Endodermal cell (in vitro differentiated cells): Measurements from ENCODE around the gene PRDM2. TPM values are rescaled to one million over a fixed set of nuclear protein-coding genes. Genes with fewer than 3 reads are reported as not detected.

ENCODE experiments used
- DNase-seq: peaks from one replicate; pipeline ENCODE4 v3.0.0-alpha.2; 2017
- H3K27ac ChIP-seq: 2 replicates; pipeline ENCODE4 v1.5.1; 2013; ENCODE audit warnings: mild to moderate bottlenecking, low read depth, low read length, moderate library complexity
- H3K27me3 ChIP-seq: 2 replicates; pipeline ENCODE4 v1.6.1; 2013; ENCODE audit warnings: mild to moderate bottlenecking, low read length, moderate library complexity; ENCODE audit not compliant: insufficient read depth, control insufficient read depth, poor library complexity, severe bottlenecking
- H3K36me3 ChIP-seq: 2 replicates; pipeline ENCODE4 v1.7.0; 2013; ENCODE audit warnings: mild to moderate bottlenecking, low read length, moderate library complexity; ENCODE audit not compliant: control insufficient read depth, insufficient read depth
- H3K4me1 ChIP-seq: one replicate; pipeline ENCODE4 v1.7.0; 2013; ENCODE audit warnings: low read length; ENCODE audit not compliant: control insufficient read depth, insufficient read depth
- H3K4me3 ChIP-seq: 2 replicates; pipeline ENCODE4 v1.5.1; 2013; ENCODE audit warnings: mild to moderate bottlenecking, low read length, moderate library complexity
- H3K9ac ChIP-seq: 2 replicates; pipeline ENCODE4 v1.6.1; 2013; ENCODE audit warnings: mild to moderate bottlenecking, low read length, moderate library complexity; ENCODE audit not compliant: poor library complexity, severe bottlenecking; ENCODE audit errors: extremely low read depth
- H3K9me3 ChIP-seq: 2 replicates; pipeline ENCODE4 v1.6.1; 2013; ENCODE audit warnings: mild to moderate bottlenecking, low read length, moderate library complexity; ENCODE audit not compliant: control insufficient read depth
- H3K27ac Mint-ChIP-seq: 2 replicates; pipeline ENCODE4 v1.8.0; 2020; ENCODE audit warnings: mixed read lengths
- H3K27me3 Mint-ChIP-seq: 2 replicates; pipeline ENCODE4 v1.8.0; 2021; ENCODE audit warnings: mild to moderate bottlenecking, mixed read lengths; ENCODE audit not compliant: insufficient read depth
- H3K36me3 Mint-ChIP-seq: 2 replicates; pipeline ENCODE4 v1.8.0; 2020; ENCODE audit warnings: low read depth, mixed read lengths
- H3K4me1 Mint-ChIP-seq: 2 replicates; pipeline ENCODE4 v1.8.0; 2020; ENCODE audit warnings: mixed read lengths
- H3K4me3 Mint-ChIP-seq: 2 replicates; pipeline ENCODE4 v1.8.0; 2020; ENCODE audit warnings: mild to moderate bottlenecking, moderate library complexity, mixed read lengths
- H3K9me3 Mint-ChIP-seq: 2 replicates; pipeline ENCODE4 v1.8.0; 2020; ENCODE audit warnings: mild to moderate bottlenecking, mixed read lengths
- WGBS, 2 experiments: methylation state at CpG; one replicate each; pipeline versions ENCODE4 v1.1.5 to v1.1.7; 2013; ENCODE audit warnings: missing lambda C conversion rate in 2 of 2, mixed read lengths in 1 of 2; ENCODE audit not compliant: insufficient coverage in 1 of 2, insufficient read length in 1 of 2; 5-methylcytosine and 5-hydroxymethylcytosine counted together
- total RNA-seq, 2 donors: library from RNA; stranded (reverse); fragmentation: NEBNext Ultra II Directional in 1 of 2; extraction: Animal tissue kit (Norgen Biotek cat#: 25700) in 1 of 2; gene quantifications; 2 replicates in 1 of 2; 3 replicates in 1 of 2; pipeline ENCODE4 v1.2.1, GENCODE V29; 2021
- TF ChIP-seq, protein P1 (sequence below): fragments of 200-600 bp; sonication (generic); conservative IDR thresholded peaks from 2 replicates; pipeline ENCODE4 v1.5.0; 2021; ENCODE audit warnings: antibody characterized with exemption, mild to moderate bottlenecking

Gene PRDM2
- total RNA-seq, 2 donors from 2014 or later: 29.4 to 35.4 TPM

DNA sequence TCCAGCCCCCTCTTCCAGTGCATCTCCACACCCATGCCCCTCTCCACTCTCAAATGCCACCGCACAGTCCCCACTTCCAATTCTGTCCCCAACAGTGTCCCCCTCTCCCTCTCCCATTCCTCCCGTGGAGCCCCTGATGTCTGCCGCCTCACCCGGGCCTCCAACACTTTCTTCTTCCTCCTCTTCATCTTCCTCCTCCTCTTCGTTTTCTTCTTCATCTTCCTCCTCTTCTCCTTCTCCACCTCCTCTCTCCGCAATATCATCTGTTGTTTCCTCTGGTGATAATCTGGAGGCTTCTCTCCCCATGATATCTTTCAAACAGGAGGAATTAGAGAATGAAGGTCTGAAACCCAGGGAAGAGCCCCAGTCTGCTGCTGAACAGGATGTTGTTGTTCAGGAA lies 80.8 kb downstream of the PRDM2 start:
- Histone ChIP-seq H3K27me3 (no peaks in the 10 kb centered on the region), H3K9me3 (no peaks in the 10 kb centered on the region), H3K4me3 (no peak overlapping the region), H3K9ac (no peak overlapping the region), H3K27ac (no peak overlapping the region), H3K4me1 (peaks cover 3% of the 10 kb centered on the region), H3K36me3 (peaks cover 52% of the 10 kb centered on the region)
- Mint-ChIP-seq H3K9me3 (no peaks in the 10 kb centered on the region), H3K36me3 (peaks cover 54% of the 10 kb centered on the region), H3K4me3 (no peak overlapping the region), H3K27me3 (no peaks in the 10 kb centered on the region), H3K27ac (no peak overlapping the region), H3K4me1 (peaks cover 41% of the 10 kb centered on the region)
- TF ChIP-seq, protein P1, sequence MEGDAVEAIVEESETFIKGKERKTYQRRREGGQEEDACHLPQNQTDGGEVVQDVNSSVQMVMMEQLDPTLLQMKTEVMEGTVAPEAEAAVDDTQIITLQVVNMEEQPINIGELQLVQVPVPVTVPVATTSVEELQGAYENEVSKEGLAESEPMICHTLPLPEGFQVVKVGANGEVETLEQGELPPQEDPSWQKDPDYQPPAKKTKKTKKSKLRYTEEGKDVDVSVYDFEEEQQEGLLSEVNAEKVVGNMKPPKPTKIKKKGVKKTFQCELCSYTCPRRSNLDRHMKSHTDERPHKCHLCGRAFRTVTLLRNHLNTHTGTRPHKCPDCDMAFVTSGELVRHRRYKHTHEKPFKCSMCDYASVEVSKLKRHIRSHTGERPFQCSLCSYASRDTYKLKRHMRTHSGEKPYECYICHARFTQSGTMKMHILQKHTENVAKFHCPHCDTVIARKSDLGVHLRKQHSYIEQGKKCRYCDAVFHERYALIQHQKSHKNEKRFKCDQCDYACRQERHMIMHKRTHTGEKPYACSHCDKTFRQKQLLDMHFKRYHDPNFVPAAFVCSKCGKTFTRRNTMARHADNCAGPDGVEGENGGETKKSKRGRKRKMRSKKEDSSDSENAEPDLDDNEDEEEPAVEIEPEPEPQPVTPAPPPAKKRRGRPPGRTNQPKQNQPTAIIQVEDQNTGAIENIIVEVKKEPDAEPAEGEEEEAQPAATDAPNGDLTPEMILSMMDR: no peak
- no peak for DNase-seq
- 89% methylated on average over 3 to 6 of the region's 6 CpGs for WGBS, 2 experiments

DNA sequence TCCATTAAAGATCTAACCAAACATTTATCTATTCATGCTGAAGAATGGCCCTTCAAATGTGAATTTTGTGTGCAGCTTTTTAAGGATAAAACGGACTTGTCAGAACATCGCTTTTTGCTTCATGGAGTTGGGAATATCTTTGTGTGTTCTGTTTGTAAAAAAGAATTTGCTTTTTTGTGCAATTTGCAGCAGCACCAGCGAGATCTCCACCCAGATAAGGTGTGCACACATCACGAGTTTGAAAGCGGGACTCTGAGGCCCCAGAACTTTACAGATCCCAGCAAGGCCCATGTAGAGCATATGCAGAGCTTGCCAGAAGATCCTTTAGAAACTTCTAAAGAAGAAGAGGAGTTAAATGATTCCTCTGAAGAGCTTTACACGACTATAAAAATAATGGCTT lies 81.2 kb downstream of the PRDM2 start:
- WGBS, 2 experiments: 91 to 95% methylated on average over 5 to 6 of the region's 6 CpGs
- Mint-ChIP-seq H3K36me3 (peaks cover 54% of the 10 kb centered on the region), H3K27me3 (no peaks in the 10 kb centered on the region), H3K27ac (no peak overlapping the region), H3K9me3 (no peaks in the 10 kb centered on the region), H3K4me1 (peaks cover 41% of the 10 kb centered on the region), H3K4me3 (no peak overlapping the region)
- Histone ChIP-seq H3K27ac (no peak overlapping the region), H3K27me3 (no peaks in the 10 kb centered on the region), H3K9me3 (no peaks in the 10 kb centered on the region), H3K9ac (no peak overlapping the region), H3K4me1 (peaks cover 3% of the 10 kb centered on the region), H3K36me3 (peaks cover 52% of the 10 kb centered on the region), H3K4me3 (no peak overlapping the region)
- no peak for DNase-seq
- TF ChIP-seq, protein P1: no peak

DNA sequence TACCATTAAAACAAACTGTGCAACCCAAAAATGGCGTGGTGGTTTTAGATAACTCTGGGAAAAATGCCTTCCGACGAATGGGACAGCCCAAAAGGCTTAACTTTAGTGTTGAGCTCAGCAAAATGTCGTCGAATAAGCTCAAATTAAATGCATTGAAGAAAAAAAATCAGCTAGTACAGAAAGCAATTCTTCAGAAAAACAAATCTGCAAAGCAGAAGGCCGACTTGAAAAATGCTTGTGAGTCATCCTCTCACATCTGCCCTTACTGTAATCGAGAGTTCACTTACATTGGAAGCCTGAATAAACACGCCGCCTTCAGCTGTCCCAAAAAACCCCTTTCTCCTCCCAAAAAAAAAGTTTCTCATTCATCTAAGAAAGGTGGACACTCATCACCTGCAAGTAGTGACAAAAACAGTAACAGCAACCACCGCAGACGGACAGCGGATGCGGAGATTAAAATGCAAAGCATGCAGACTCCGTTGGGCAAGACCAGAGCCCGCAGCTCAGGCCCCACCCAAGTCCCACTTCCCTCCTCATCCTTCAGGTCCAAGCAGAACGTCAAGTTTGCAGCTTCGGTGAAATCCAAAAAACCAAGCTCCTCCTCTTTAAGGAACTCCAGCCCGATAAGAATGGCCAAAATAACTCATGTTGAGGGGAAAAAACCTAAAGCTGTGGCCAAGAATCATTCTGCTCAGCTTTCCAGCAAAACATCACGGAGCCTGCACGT lies 82.1 kb downstream of the PRDM2 start:
- H3K36me3 ChIP-seq: peaks cover 48% of the 10 kb centered on the region
- 95 to 96% methylated on average over 10 to 20 of the region's 20 CpGs for WGBS, 2 experiments
- H3K27me3 ChIP-seq: no peaks in the 10 kb centered on the region
- no peaks in the 10 kb centered on the region for H3K9me3 ChIP-seq
- H3K36me3 Mint-ChIP-seq: peaks cover 57% of the 10 kb centered on the region
- H3K9ac ChIP-seq: no peak overlapping the region
- no peak overlapping the region for H3K27ac Mint-ChIP-seq
- H3K4me3 Mint-ChIP-seq: no peak overlapping the region
- no peaks in the 10 kb centered on the region for H3K27me3 Mint-ChIP-seq
- H3K4me1 Mint-ChIP-seq: peaks cover 41% of the 10 kb centered on the region
- TF ChIP-seq, protein P1: no peak
- peaks cover 3% of the 10 kb centered on the region for H3K4me1 ChIP-seq
- no peak overlapping the region for H3K4me3 ChIP-seq
- no peak overlapping the region for H3K27ac ChIP-seq
- no peak for DNase-seq
- no peaks in the 10 kb centered on the region for H3K9me3 Mint-ChIP-seq
